AG10803 (cell line): Measurements from ENCODE around the gene MYO5B.

Experiments
- DNase-seq: peaks from one replicate; pipeline ENCODE4 v3.0.0; 2010; ENCODE audit warnings: low read depth
- H3K4me3 ChIP-seq: 2 replicates; pipeline ENCODE4 v1.5.1; 2011; ENCODE audit warnings: mild to moderate bottlenecking, low read length, control low read depth
- CTCF ChIP-seq: conservative IDR thresholded peaks from 2 replicates; pipeline ENCODE4 v1.5.1; 2011; ENCODE audit warnings: mild to moderate bottlenecking, low read length, control low read depth, inconsistent platforms

The MYO5B gene

DNA sequence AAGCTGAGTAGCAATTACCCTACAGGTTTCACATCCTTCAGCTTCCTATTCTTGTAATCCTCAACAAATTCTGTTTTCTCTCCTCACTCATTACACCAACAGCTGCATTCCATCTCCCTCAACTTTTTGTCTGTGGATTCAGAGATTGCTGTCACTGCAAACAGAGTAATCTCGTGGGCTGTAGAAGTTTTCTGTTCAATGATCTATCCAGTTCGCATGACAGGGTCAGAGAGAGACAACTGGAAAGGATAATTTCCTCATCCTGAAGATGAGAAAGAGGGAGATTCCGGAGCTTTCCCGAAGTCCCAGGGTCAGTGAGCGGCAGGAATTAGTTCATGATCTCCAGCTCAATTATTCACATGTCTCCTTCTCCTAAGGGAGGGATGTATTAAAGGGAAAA lies 75.7 kb downstream of the MYO5B start:
- no peak overlapping the region for H3K4me3 ChIP-seq
- TF ChIP-seq CTCF = no peak
- DNase-seq = no peak

- no peak overlapping the region for H3K4me3 ChIP-seq
- TF ChIP-seq CTCF = no peak
- no peak for DNase-seq
These were observed 77.1 kb downstream of the MYO5B start for GRCh38 chr18:50117863-50118262.

DNA sequence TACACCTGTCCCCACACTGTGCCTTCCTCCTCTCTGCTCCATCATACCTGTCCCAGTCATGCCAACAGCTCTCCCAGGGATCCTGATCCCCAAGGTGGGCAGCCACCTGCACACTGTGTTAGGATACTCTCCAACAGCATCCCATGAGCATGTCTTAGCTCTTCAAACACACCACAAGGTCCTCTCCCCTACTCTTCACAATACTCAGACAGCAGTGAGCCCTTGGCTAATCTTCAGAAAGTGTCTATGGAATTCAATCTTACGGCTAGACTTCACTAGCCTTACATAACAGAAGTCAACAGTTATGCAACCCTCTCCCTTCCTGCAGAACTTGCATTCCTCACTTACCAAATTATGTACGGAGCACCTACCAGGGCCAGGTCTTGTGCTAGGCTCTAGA lies 79.9 kb downstream of the MYO5B start:
- DNase-seq = no peak
- H3K4me3 ChIP-seq = no peak overlapping the region
- TF ChIP-seq CTCF = no peak

GRCh38 chr18:50114448-50114847 lies 80.5 kb downstream of the MYO5B start:
- TF ChIP-seq CTCF = no peak
- DNase-seq = no peak
- no peak overlapping the region for H3K4me3 ChIP-seq

DNA sequence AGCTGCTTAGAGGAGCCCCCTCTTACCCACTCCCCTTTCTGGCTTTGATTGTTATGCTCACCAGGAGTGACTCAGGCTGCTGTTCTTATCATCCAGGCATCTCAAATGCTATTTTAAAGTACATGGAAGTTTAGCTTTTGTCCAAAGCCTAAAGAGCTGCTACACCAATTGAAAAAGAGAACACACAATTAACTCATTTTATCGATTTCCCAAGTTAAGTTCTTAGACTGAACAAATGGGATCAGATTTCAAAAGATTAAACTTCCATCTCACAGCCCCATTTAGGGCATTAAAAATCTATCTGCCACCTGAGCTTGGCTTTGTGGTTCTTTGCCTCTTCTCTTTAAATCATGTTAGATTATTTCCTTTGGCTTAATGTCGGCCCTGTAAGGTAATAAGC lies 81.2 kb downstream of the MYO5B start:
- TF ChIP-seq CTCF = no peak
- DNase-seq = no peak
- H3K4me3 ChIP-seq = no peak overlapping the region

DNA sequence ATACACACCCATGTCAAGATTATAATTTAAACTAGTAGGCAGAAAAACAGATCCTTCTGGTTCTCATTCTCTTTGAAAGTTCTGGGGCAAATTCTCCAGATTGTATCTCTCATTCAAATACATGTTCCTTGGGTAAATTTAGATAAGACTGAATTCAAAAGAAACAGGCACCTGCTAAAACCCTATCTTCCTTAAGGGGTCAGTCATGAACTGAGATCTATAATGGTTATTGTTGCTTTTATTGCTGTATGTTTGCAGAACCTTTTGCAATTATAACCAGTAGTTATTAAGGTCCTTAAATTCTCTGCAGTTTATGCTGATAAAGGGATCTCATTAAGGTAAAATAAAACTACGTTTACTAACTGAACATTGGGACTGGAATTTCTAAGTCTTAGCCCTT lies 83.5 kb downstream of the MYO5B start:
- TF ChIP-seq CTCF = 0 out of 2 replicates have a peak, but pooled peaks have one; percentile 9
- H3K4me3 ChIP-seq = no peak overlapping the region
- DNase-seq = no peak

- TF ChIP-seq CTCF = no peak
- no peak for DNase-seq
- H3K4me3 ChIP-seq = no peak overlapping the region
These were observed 87.4 kb downstream of the MYO5B start for GRCh38 chr18:50107468-50107977.
